ENCODE results near the gene MAP1B.

MAP1B gene

GRCh38 chr5:72182686-72183085 lies 75.4 kb downstream of the MAP1B start:
- DNase-seq, result no peak
- Histone ChIP-seq H3K27ac (ENCODE audit: insufficient read depth, low read length, poor library complexity, severe bottlenecking) (no peak overlapping the region), H3K4me1 (ENCODE audit: control insufficient read depth, insufficient read depth, low read length, poor library complexity, severe bottlenecking) (no peaks in the 10 kb centered on the region), H3K27me3 (replicated peaks; ENCODE audit: control insufficient read depth, insufficient read depth, low read length, poor library complexity, severe bottlenecking) (peaks cover 3% of the 10 kb centered on the region), H3K9me3 (ENCODE audit: control insufficient read depth, low read length) (no peaks in the 10 kb centered on the region), H3K36me3 (ENCODE audit: control insufficient read depth, insufficient read depth, low read length) (no peaks in the 10 kb centered on the region), H3K4me3 (ENCODE audit: insufficient read depth, low read depth, low read length, poor library complexity, severe bottlenecking) (no peak overlapping the region)

GRCh38 chr5:72183101-72183520 lies 75.8 kb downstream of the MAP1B start:
- H3K9me3 ChIP-seq (ENCODE audit: control insufficient read depth, low read length), result no peaks in the 10 kb centered on the region
- no peak for DNase-seq
- peaks cover 3% of the 10 kb centered on the region for H3K27me3 ChIP-seq (replicated peaks; ENCODE audit: control insufficient read depth, insufficient read depth, low read length, poor library complexity, severe bottlenecking)
- no peak overlapping the region for H3K27ac ChIP-seq (ENCODE audit: insufficient read depth, low read length, poor library complexity, severe bottlenecking)
- no peaks in the 10 kb centered on the region for H3K4me1 ChIP-seq (ENCODE audit: control insufficient read depth, insufficient read depth, low read length, poor library complexity, severe bottlenecking)
- no peaks in the 10 kb centered on the region for H3K36me3 ChIP-seq (ENCODE audit: control insufficient read depth, insufficient read depth, low read length)
- no peak overlapping the region for H3K4me3 ChIP-seq (ENCODE audit: insufficient read depth, low read depth, low read length, poor library complexity, severe bottlenecking)

- Histone ChIP-seq H3K4me3 (ENCODE audit: insufficient read depth, low read depth, low read length, poor library complexity, severe bottlenecking) (no peak overlapping the region), H3K27me3 (replicated peaks; ENCODE audit: control insufficient read depth, insufficient read depth, low read length, poor library complexity, severe bottlenecking) (peaks cover 3% of the 10 kb centered on the region), H3K36me3 (ENCODE audit: control insufficient read depth, insufficient read depth, low read length) (no peaks in the 10 kb centered on the region), H3K27ac (ENCODE audit: insufficient read depth, low read length, poor library complexity, severe bottlenecking) (no peak overlapping the region), H3K4me1 (ENCODE audit: control insufficient read depth, insufficient read depth, low read length, poor library complexity, severe bottlenecking) (no peaks in the 10 kb centered on the region), H3K9me3 (ENCODE audit: control insufficient read depth, low read length) (no peaks in the 10 kb centered on the region)
- no peak for DNase-seq
These were observed 77.1 kb downstream of the MAP1B start for GRCh38 chr5:72184408-72184807.

- H3K4me3 ChIP-seq (ENCODE audit: insufficient read depth, low read depth, low read length, poor library complexity, severe bottlenecking), result no peak overlapping the region
- no peak overlapping the region for H3K27ac ChIP-seq (ENCODE audit: insufficient read depth, low read length, poor library complexity, severe bottlenecking)
- H3K27me3 ChIP-seq (replicated peaks; ENCODE audit: control insufficient read depth, insufficient read depth, low read length, poor library complexity, severe bottlenecking), result peaks cover 3% of the 10 kb centered on the region
- H3K9me3 ChIP-seq (ENCODE audit: control insufficient read depth, low read length), result no peaks in the 10 kb centered on the region
- no peaks in the 10 kb centered on the region for H3K36me3 ChIP-seq (ENCODE audit: control insufficient read depth, insufficient read depth, low read length)
- no peak for DNase-seq
- no peaks in the 10 kb centered on the region for H3K4me1 ChIP-seq (ENCODE audit: control insufficient read depth, insufficient read depth, low read length, poor library complexity, severe bottlenecking)
These were observed 78.4 kb downstream of the MAP1B start for GRCh38 chr5:72185496-72186329.

GRCh38 chr5:72187388-72188075 lies 80.3 kb downstream of the MAP1B start:
- Histone ChIP-seq H3K27me3 (replicated peaks; ENCODE audit: control insufficient read depth, insufficient read depth, low read length, poor library complexity, severe bottlenecking) (peaks cover 3% of the 10 kb centered on the region), H3K27ac (ENCODE audit: insufficient read depth, low read length, poor library complexity, severe bottlenecking) (no peak overlapping the region), H3K9me3 (ENCODE audit: control insufficient read depth, low read length) (no peaks in the 10 kb centered on the region), H3K4me1 (ENCODE audit: control insufficient read depth, insufficient read depth, low read length, poor library complexity, severe bottlenecking) (no peaks in the 10 kb centered on the region), H3K36me3 (ENCODE audit: control insufficient read depth, insufficient read depth, low read length) (no peaks in the 10 kb centered on the region), H3K4me3 (ENCODE audit: insufficient read depth, low read depth, low read length, poor library complexity, severe bottlenecking) (no peak overlapping the region)
- no peak for DNase-seq

GRCh38 chr5:72188166-72188565 lies 80.9 kb downstream of the MAP1B start:
- H3K27me3 ChIP-seq (replicated peaks; ENCODE audit: control insufficient read depth, insufficient read depth, low read length, poor library complexity, severe bottlenecking), result peaks cover 2% of the 10 kb centered on the region
- DNase-seq, result no peak
- H3K36me3 ChIP-seq (ENCODE audit: control insufficient read depth, insufficient read depth, low read length), result no peaks in the 10 kb centered on the region

GRCh38 chr5:72189146-72189545 lies 81.9 kb downstream of the MAP1B start:
- H3K36me3 ChIP-seq (ENCODE audit: control insufficient read depth, insufficient read depth, low read length), result no peaks in the 10 kb centered on the region
- no peak for DNase-seq
- H3K27ac ChIP-seq (ENCODE audit: insufficient read depth, low read length, poor library complexity, severe bottlenecking), result no peak overlapping the region
- H3K4me3 ChIP-seq (ENCODE audit: insufficient read depth, low read depth, low read length, poor library complexity, severe bottlenecking), result no peak overlapping the region
- H3K4me1 ChIP-seq (ENCODE audit: control insufficient read depth, insufficient read depth, low read length, poor library complexity, severe bottlenecking), result no peaks in the 10 kb centered on the region
- H3K9me3 ChIP-seq (ENCODE audit: control insufficient read depth, low read length), result no peaks in the 10 kb centered on the region
- no peaks in the 10 kb centered on the region for H3K27me3 ChIP-seq (replicated peaks; ENCODE audit: control insufficient read depth, insufficient read depth, low read length, poor library complexity, severe bottlenecking)

More at GRCh38 chr5:72188166-72188565, 80.9 kb downstream of the MAP1B start:
- Histone ChIP-seq H3K4me3 (ENCODE audit: insufficient read depth, low read depth, low read length, poor library complexity, severe bottlenecking) (no peak overlapping the region), H3K4me1 (ENCODE audit: control insufficient read depth, insufficient read depth, low read length, poor library complexity, severe bottlenecking) (no peaks in the 10 kb centered on the region), H3K27ac (ENCODE audit: insufficient read depth, low read length, poor library complexity, severe bottlenecking) (no peak overlapping the region), H3K9me3 (ENCODE audit: control insufficient read depth, low read length) (no peaks in the 10 kb centered on the region)

GRCh38 chr5:72191404-72191803 lies 84.1 kb downstream of the MAP1B start:
- no peak for DNase-seq
- H3K9me3 ChIP-seq (ENCODE audit: control insufficient read depth, low read length), result no peaks in the 10 kb centered on the region
- H3K27ac ChIP-seq (ENCODE audit: insufficient read depth, low read length, poor library complexity, severe bottlenecking), result no peak overlapping the region
- H3K4me1 ChIP-seq (ENCODE audit: control insufficient read depth, insufficient read depth, low read length, poor library complexity, severe bottlenecking), result no peaks in the 10 kb centered on the region
- no peaks in the 10 kb centered on the region for H3K27me3 ChIP-seq (replicated peaks; ENCODE audit: control insufficient read depth, insufficient read depth, low read length, poor library complexity, severe bottlenecking)
- no peaks in the 10 kb centered on the region for H3K36me3 ChIP-seq (ENCODE audit: control insufficient read depth, insufficient read depth, low read length)
- no peak overlapping the region for H3K4me3 ChIP-seq (ENCODE audit: insufficient read depth, low read depth, low read length, poor library complexity, severe bottlenecking)

GRCh38 chr5:72194846-72195245 lies 87.6 kb downstream of the MAP1B start:
- peak in 1 of 3 donors; percentile 5 for DNase-seq
- no peak overlapping the region for H3K27ac ChIP-seq (ENCODE audit: insufficient read depth, low read length, poor library complexity, severe bottlenecking)
- H3K4me1 ChIP-seq (ENCODE audit: control insufficient read depth, insufficient read depth, low read length, poor library complexity, severe bottlenecking), result no peaks in the 10 kb centered on the region
- no peak overlapping the region for H3K4me3 ChIP-seq (ENCODE audit: insufficient read depth, low read depth, low read length, poor library complexity, severe bottlenecking)
- H3K36me3 ChIP-seq (ENCODE audit: control insufficient read depth, insufficient read depth, low read length), result no peaks in the 10 kb centered on the region
- H3K9me3 ChIP-seq (ENCODE audit: control insufficient read depth, low read length), result no peaks in the 10 kb centered on the region
- no peaks in the 10 kb centered on the region for H3K27me3 ChIP-seq (replicated peaks; ENCODE audit: control insufficient read depth, insufficient read depth, low read length, poor library complexity, severe bottlenecking)

- H3K36me3 ChIP-seq (ENCODE audit: control insufficient read depth, insufficient read depth, low read length), result no peaks in the 10 kb centered on the region
- no peaks in the 10 kb centered on the region for H3K9me3 ChIP-seq (ENCODE audit: control insufficient read depth, low read length)
- no peak for DNase-seq
- no peak overlapping the region for H3K4me3 ChIP-seq (ENCODE audit: insufficient read depth, low read depth, low read length, poor library complexity, severe bottlenecking)
- no peaks in the 10 kb centered on the region for H3K27me3 ChIP-seq (replicated peaks; ENCODE audit: control insufficient read depth, insufficient read depth, low read length, poor library complexity, severe bottlenecking)
- H3K4me1 ChIP-seq (ENCODE audit: control insufficient read depth, insufficient read depth, low read length, poor library complexity, severe bottlenecking), result no peaks in the 10 kb centered on the region
- no peak overlapping the region for H3K27ac ChIP-seq (ENCODE audit: insufficient read depth, low read length, poor library complexity, severe bottlenecking)
These were observed 88.3 kb downstream of the MAP1B start for GRCh38 chr5:72195581-72195980.

Measured in effector memory CD4-positive, alpha-beta T cell (primary cell).